Stimulated activated CD4-positive, alpha-beta T cell treated with anti-CD3 and anti-CD28 coated beads, Interleukin-1b, Interleukin-23, amount 100 ng/mL, for 48 hours (primary cell): ENCODE results near the gene SPP2.

Source experiments
- DNase-seq: peaks from one replicate; pipeline ENCODE4 v3.0.0-alpha.2; 2020

SPP2 gene, protein sequence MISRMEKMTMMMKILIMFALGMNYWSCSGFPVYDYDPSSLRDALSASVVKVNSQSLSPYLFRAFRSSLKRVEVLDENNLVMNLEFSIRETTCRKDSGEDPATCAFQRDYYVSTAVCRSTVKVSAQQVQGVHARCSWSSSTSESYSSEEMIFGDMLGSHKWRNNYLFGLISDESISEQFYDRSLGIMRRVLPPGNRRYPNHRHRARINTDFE

GRCh38 chr2:234050455-234051135 is at the start of gene SPP2:
Gene SPP2 (plus strand): TSS chr2:234050702. CDS start chr2:234050787, 85 bp downstream.
- DNase-seq = no peak

DNA sequence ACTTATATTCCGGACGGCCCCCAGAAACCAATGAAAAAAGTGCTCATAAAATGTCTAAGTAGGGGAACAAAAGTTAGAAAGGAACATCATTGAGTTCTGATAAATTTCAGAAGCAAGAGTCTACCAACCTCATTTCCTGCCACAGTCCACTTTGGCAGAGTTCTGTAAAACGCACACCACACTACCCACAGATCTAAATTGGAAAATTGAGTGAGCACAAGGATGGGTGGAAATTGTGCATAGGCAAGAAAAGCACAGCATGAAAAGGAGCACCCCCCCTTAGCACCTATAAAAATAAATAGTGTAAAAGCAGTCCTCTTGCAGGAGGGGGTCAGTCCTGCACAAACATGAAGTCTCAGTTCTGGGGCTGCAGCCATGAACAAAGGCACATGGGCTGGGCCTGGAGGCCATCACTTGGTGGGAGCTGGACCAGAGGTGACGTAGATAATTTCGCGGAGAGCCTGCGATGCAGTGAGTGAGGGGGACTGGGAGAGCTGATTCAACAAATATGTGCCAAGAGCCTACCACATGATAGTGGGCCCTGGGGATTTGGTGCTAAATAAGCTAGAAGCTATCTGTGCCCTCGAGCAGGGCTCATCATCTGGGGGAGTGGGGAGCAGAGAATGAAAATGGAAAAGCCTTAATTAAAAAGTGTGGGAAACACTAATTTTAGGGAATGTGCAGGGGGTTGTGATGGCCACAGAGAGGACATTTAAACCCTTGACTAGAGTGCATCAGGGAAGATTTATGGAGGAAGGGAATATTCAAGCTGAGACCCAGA is 48.9 kb upstream of the SPP2 start:
- no peak for DNase-seq

DNA sequence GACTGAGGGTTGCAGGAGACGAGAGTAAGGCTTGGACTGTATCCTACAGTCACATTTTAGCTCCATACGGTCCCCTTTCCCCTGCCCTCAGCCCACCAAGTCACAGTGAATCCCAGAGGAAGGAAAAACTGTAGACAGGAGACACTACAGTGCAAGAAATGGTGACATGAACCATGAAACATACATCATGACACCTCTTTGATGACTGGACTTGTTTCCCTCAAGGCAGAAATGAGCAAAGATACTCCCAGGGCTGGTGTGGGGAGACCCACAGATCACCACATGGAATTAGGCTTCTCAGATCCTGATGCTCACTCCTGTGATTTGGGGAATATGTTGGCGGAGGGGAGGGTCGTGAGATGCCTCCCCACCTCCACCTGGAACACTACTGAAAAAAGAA is 48.2 kb upstream of the SPP2 start:
- no peak for DNase-seq

- peak; percentile 64 for DNase-seq
Measured at GRCh38 chr2:234003972-234004617, 46.4 kb upstream of the SPP2 start.

DNA sequence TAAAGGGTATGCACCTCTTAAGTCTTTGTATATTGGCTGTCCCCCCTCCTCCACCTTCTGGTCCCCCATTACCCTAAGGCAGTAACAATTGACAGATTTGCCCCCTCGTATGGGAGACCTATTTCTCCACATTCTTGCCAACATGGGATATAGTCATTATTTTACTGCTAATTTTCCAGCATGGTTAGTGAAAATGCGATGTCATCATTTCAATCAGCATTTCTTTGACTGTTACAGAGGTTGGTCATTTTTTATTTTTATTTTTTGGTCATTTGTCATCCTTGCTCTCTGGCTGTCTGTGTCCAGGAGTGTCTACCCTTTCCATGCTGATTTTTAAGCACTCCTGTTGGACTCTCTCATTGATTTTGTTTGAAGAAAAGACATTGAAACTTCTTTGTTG is 45.4 kb upstream of the SPP2 start:
- DNase-seq = no peak

DNA sequence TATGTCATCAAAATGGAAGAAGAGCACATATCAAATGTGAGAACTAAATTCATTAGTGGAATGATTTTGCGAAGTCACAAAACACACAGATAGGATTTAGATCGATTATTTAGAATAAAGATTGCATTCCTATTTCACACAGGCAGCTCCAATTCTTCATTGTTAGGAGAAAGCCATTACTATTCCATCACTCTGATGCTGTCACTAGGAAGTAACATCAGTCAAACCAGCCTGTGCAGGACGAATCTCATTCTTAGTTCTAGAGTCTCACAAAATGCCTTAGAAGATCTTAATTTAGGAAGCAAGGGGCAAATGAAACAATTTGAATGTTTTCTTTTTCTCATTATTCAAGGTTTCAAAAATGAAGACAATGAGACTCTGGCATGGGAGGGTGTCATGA is 44.0 kb upstream of the SPP2 start:
- no peak for DNase-seq

DNA sequence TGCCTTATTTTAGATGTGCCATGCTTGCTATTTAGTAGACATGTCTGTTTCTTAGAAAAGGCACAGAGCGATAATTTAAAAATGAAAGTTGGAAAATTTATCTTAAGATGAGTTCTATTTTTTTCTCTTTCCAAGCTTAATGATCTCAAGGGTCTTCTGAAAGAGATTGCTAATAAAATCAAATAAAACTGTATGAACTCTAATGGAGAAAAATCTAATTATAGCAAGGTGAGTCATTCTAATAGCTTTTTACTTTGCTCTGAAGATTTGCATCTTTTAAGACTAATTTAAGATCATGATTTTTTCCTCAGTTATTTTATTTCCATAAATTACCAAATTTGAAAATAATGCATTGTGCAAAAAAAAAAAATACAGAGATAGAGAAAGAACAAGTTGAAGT is 36.1 kb upstream of the SPP2 start:
- DNase-seq = no peak

DNA sequence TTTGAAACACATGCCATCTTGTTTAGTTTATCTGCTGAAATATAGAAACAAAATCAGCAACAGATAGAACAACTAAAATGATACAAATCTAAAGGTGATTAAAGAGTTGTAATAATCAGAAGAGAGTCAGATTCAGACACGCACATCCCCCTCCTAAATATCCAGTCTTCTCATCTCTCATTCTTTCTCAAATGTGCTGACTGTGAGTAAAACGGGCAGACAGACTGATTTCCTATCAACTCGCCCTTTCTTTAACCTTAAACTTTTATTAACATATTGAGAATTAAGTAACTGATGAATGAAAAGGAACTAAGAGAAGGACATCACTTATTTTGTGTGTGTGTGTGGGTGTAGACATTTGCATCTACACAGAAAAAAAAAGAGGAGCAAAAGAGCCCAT is 34.6 kb upstream of the SPP2 start:
- DNase-seq = no peak

DNA sequence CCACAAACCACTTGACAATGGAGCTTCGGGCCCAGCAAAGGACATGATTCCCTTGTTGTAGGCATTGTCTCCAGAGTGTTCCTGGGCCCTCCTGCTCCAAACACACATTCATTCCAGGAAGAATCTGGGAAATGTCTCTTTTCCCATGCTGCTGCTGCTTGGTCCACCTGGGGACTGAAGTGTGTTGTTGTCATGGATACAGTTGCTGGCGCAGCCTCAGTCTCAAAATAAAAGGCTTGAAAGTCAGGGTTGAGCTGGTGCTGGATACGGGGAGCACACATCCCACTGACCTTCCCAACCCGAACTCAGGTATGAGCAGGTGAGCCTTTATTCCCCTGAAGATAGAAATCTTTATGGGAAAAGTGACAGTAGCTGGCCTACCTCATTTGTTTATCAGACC is 30.6 kb upstream of the SPP2 start:
- no peak for DNase-seq

DNA sequence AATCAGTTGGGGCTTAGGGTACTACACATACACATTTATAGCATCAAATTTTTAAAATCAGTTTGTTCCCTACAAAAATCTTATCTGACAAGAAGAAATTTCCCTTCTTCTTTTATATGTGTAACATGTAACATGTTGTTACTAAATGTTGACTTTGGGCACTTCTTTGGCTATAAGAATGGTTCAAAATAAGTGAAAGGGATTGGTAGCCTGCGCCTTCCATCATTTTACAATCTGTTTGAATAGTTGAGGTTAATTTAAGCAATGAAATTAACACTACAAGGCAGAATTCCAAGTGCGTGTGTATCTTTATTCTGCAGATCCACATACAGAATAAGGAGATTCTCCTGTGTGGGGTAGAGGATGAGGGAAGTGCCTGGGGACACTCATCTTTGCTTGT is 30.2 kb upstream of the SPP2 start:
- no peak for DNase-seq

- DNase-seq = no peak
Measured at GRCh38 chr2:234022424-234022823, 28.1 kb upstream of the SPP2 start.

DNA sequence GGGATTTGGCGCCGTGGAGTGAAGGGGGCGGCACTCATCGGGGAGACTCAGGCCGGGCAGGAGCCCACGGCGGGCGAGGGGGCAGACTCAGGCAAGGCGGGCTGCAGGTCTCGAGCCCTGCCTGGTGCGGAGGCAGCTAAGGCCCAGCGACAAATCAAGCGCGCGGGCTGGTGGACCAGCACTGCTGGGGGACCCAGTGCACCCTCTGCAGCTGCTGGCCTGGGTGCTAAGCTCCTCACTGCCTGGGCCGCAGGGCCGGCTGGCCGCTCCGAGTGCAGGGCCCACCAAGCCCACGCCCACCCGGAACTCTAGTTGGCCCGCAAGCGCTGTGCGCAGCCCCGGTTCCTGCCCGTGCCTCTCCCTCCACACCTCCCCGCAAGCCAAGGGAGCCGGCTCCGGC is 26.2 kb upstream of the SPP2 start:
- no peak for DNase-seq

DNA sequence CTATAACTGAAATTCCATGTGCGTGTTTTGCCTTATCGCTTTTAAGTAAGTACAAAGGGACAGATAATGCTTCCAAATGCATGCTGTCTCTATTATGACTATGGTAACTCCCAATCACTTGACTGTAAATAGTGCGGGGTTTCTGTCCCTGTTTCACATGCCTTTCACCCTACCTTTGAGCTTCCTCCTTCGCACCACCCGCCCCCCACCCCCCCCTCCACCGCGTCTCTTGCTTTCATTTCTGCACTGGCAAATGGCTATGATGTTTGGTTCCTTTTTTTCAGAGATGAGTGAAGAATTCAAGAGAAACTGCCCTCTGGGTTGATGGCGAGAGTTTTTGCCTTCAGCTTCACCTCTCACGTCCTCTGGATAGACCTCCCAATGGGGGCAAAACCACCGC is 25.0 kb upstream of the SPP2 start:
- DNase-seq = no peak

- DNase-seq = no peak
Measured at GRCh38 chr2:234025891-234026401, 24.6 kb upstream of the SPP2 start.

DNA sequence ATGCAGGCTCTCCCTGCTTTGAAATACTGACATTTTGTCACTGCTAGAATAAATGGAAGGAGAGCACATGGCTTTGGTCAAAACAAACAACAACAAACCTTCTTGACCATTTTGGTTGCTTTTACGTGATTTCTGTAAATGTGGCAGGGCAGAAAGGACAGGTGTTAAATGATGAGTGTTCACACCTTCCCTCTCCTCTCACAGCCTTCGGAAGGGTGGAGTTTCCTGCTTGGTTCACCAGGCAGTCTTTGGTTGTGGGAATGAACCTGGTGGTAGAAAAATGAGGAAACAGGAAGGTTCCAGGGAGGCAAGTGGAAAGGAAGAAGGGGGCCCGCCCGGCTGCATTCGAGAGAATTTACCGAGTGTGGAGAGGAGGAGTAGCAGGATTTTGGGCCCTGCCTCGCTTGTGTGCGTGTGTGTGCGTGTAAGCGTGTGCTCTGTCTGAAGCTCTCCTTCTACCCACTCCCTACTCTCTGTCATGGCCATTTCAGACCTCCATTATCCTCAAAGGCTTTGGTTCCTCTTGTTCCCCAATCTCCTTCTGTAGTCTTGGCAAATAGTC is 23.7 kb upstream of the SPP2 start:
- DNase-seq = no peak

- no peak for DNase-seq
Measured at GRCh38 chr2:234027641-234028040, 22.9 kb upstream of the SPP2 start.

- no peak for DNase-seq
Measured at GRCh38 chr2:234029150-234029733, 21.3 kb upstream of the SPP2 start.

DNA sequence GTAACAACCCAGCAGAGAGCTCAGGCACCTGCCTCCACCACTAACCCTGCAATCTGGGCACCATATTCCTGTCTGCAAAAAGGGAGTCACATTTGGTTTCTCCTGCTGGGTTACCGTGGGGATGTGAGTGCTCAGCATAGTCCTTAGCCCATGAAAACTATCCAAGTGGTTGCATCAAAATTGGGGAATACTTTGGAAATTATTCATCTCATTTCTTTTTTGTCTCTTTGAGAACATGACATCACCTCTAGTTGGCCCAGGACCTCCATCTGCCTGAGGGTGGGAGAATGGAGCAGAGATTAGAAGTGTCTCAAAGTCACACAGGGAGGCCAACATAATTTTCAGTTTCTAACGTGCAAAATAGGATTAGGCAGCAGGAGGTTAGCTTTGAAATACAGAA is 19.3 kb upstream of the SPP2 start:
- DNase-seq = no peak

GRCh38 chr2:234032279-234032856 is 18.1 kb upstream of the SPP2 start:
- DNase-seq = peak; percentile 25

GRCh38 chr2:234033174-234033573 is 17.3 kb upstream of the SPP2 start:
- no peak for DNase-seq

DNA sequence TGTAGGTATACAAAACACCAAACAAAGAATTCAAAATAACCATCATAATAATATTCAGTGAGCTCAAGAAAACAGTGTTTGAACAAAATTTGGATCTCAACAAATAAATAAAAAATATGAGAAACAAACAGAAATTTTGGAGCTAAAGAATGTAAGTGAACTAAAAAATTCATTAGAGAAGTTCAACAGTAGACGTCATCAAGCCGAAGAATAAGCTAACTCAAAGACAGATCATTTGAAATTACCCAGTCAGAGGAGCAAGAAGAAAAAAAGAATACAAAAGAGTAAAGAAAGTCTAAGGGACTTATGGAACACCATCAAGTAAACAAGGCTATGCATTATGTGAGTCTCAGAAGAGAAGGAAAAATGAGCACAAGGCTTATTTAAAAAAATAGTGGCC is 16.6 kb upstream of the SPP2 start:
- no peak for DNase-seq

- no peak for DNase-seq
Measured at GRCh38 chr2:234038076-234038802, 12.3 kb upstream of the SPP2 start.
